HG03280 (cell line): ENCODE data around the gene CEP41.

Source experiments
- ATAC-seq: cut with Tn5 transposase; IDR thresholded peaks from one replicate; pipeline ENCODE4 v1.9.1; 2021; ENCODE audit warnings: mild to moderate bottlenecking, moderate library complexity; ENCODE audit not compliant: unreplicated experiment

The CEP41 gene

GRCh38 chr7:130356121-130356875 lies 84.5 kb downstream of the CEP41 start:
- no peak for ATAC-seq

- ATAC-seq = no peak
Measured at GRCh38 chr7:130353196-130353595, 87.6 kb downstream of the CEP41 start.

- ATAC-seq = no peak
Measured at GRCh38 chr7:130352194-130353074, 88.4 kb downstream of the CEP41 start.

- no peak for ATAC-seq
Measured at GRCh38 chr7:130351791-130352090, 89.1 kb downstream of the CEP41 start.

GRCh38 chr7:130350945-130351790 lies 89.6 kb downstream of the CEP41 start:
- no peak for ATAC-seq

GRCh38 chr7:130349911-130350782 lies 90.7 kb downstream of the CEP41 start:
- no peak for ATAC-seq

GRCh38 chr7:130346941-130347340 lies 93.9 kb downstream of the CEP41 start:
- no peak for ATAC-seq

- no peak for ATAC-seq
Measured at GRCh38 chr7:130346177-130346905, 94.5 kb downstream of the CEP41 start.

GRCh38 chr7:130345725-130346124 lies 95.1 kb downstream of the CEP41 start:
- ATAC-seq = no peak

GRCh38 chr7:130345136-130345535 lies 95.7 kb downstream of the CEP41 start:
- ATAC-seq = no peak

GRCh38 chr7:130344271-130344866 lies 96.4 kb downstream of the CEP41 start, which contains the start of gene CPA5:
CPA5 (plus strand) TSS chr7:130344816; CDS start chr7:130346486, 1,670 bp downstream.
- ATAC-seq = no peak
